ENCODE data around the gene NLRP6.
A peak's percentile ranks its signal among the peaks of the same experiment; 100 is the strongest.
"Not testable (repeated sequence)": the region's sequence is repeated elsewhere in the genome, so short reads cannot be mapped to it uniquely, and the experiment has no call there.

Gene NLRP6

DNA sequence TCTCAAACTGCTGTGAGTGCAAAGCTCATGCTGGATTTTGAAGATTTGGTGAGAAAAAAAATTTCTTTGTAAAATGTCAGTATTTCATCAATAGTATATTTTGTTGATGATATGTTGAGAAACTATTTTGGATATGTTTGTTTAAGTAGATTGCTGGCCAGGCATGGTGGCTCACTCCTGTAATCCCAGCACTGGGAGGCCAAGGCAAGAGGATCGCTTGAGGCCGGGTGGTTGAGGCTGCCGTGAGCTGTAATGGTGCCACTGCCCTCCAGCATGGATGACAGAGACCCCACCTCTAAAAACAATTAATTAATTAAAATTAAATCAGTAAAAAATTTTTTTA, 49.3 kb downstream of the NLRP6 start:
- no peak for DNase-seq

DNA sequence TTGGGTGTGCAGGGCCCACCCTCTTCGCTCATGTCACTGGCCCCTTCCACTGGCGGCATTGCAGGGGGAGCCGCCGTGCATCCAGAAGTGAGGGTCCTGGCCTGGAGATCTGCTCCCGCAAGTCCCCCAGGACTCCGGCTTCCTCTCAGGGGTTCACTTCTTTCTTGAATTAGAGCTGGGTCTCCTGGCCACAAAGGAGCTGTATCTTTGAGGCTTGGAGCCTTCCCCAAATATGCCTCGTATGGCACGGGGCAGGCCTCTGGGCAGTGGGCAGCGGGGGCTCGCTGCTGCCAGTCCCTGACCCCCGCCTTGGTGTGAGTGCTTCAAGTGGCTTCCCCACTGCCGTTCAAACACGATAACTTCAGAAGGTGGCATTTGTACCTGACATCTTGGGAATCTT, 49.8 kb downstream of the NLRP6 start:
- DNase-seq: no peak

DNA sequence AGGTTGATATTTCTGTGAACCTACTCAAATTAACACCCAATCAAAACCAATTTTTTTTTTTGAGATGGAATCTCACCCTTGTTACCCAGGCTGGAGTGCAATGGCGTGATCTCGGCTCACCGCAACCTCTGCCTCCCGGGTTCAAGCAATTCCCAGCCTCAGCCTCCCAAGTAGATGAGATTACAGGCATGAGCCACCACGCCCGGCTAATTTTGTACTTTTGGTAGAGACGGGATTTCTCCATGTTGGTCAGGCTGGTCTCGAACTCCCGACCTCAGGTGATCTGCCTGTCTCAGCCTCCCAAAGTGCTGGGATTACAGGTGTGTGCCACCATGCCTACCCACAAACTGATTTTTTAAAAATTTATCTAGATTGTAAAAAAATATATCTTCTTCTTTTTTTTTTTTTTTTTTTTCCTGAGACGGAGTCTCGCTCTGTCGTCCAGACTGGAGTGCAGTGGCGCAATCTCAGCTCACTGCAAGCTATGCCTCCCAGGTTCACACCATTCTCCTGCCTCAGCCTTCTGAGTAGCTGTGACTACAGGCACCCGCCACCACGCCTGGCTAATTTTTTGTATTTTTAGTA, 50.4 kb downstream of the NLRP6 start:
- not testable (repeated sequence) for DNase-seq

DNA sequence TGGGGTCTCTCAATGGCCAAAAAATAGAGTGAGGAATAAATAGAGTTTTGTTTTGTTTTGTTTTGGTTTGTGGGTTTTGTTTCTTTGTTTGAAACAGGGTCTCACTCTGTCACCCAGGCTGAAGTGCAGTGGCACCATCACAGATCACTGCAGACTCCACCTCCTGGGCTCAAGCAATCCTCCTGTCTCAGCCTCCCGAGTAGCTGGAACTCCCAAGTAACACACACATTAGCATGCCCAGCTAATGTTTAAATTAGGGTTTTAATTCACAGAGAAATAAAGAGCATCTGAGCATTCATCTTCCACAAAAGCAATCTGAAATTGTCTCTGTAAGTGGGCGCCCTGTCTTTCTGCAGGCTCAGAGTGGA, 51.7 kb downstream of the NLRP6 start:
- no peak for DNase-seq

DNA sequence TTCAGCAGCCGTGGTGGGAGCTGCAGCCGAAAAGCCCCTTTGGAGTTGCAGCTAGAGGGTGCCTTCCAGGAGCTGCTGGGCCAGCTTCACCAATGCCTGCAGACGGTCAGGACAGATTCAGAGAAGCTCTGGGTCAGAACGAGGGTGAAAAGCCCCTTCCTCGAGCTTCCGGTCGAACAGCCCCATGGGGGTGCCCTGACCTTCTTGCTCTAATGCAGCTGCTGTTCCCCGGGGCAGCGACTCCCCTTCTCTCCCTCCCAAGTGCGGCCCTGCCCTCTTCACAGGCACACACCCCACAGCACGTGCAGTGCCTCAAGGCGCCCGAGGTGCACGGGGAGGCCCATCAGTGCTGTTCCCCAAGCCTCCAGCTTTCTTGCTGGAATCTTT, 52.1 kb downstream of the NLRP6 start:
- DNase-seq: no peak

DNA sequence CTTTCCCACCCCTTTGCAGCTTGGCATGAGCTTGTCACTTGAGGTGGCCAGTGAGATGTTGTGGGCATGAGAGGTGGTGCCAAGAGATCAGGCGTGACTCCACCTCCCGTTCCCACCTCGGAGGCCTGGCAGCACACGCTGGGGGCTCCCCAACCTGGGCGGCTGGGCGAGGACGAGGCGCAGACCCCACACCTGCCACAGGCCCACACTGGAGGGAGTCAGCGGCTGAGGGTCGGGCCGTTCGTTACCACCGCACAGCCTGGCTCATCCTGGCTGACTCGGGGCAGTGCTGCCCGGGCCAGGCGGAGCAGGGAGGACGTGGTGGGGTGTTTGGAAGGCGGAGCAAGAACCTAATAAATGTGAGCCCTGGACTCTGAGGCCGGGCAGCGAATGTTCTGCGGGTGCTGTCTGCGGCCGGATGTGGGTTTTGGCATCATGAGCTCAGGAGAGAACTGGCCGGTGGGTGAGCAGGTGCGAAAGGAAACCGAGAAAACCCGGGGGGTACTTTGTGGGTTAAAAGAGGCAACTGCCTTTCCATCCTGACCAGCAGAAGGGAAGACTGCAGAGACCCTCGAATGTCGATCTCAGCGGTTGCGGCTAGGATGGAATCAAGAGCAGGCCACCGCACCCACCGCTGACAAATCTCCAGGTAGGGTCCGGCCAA, 52.6 kb downstream of the NLRP6 start:
- DNase-seq: peak; percentile 35

- DNase-seq: no peak
Observed at GRCh38 chr11:331358-332060, 53.3 kb downstream of the NLRP6 start.

- no peak for DNase-seq
Observed at GRCh38 chr11:332651-333480, 54.7 kb downstream of the NLRP6 start.

DNA sequence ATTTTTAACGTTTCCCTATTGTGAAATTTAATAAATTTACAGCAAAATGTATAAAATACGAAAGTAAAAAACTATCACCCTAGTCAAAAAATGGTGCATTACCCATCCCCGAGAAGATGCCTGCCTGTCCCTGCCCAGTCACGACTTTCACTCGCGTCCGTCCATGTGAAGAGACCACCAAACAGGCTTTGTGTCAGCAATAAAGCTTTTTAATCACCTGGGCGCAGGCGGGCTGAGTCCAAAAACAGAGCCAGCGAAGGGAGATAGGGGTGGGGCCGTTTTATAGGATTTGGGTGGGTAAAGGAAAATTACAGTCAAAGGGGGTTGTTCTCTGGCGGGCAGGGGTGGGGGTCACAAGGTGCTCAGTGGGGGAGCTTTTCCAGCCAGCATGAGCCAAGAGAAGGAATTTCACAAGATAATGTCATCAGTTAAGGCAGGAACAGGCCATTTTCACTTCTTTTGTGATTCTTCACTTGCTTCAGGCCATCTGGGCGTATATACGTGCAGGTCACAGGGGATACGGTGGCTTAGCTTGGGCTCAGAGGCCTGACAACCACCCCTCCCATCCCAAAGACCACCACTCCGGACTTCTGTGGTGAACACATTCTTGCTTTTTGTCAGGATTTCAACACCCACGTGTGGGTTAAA, 55.5 kb downstream of the NLRP6 start:
- not testable (repeated sequence) for DNase-seq

GRCh38 chr11:334264-334994, 56.2 kb downstream of the NLRP6 start:
- DNase-seq: no peak
